ENCODE data around the gene RAET1G.
"Not testable (repeated sequence)": the region's sequence is repeated elsewhere in the genome, so short reads cannot be mapped to it uniquely, and the experiment has no call there.

- not testable (repeated sequence) for TF ChIP-seq CTCF, POLR2A (IDR thresholded peaks at IDR 0.05)
Observed at GRCh38 chr6:149955654-149956317, 32.9 kb upstream of the RAET1G start.

Measured in upper lobe of left lung (tissue), 4 donors.